Body of pancreas (tissue), 4 donors: ENCODE data around the gene CETN1.

Experiments used
- POLR2A ChIP-seq, 3 donors: fragments of 450-650 bp; IDR thresholded peaks; one replicate each; pipeline ENCODE4 v1.6.1; 2016; ENCODE audit warnings: antibody characterized with exemption in 3 of 3, mild to moderate bottlenecking in 2 of 3
- TF ChIP-seq, protein P1 (sequence below), 7 experiments: fragments of 450-650 bp in 4 of 7; fragments of 200-600 bp in 3 of 7; sonication (generic) in 3 of 7; IDR thresholded peaks; one replicate each; pipeline ENCODE4 v1.5.1; 2016 to 2019; ENCODE audit warnings: antibody characterized with exemption in 7 of 7

GRCh38 chr18:574149-574860, 5.9 kb upstream of the CETN1 start:
- TF ChIP-seq, protein P1, sequence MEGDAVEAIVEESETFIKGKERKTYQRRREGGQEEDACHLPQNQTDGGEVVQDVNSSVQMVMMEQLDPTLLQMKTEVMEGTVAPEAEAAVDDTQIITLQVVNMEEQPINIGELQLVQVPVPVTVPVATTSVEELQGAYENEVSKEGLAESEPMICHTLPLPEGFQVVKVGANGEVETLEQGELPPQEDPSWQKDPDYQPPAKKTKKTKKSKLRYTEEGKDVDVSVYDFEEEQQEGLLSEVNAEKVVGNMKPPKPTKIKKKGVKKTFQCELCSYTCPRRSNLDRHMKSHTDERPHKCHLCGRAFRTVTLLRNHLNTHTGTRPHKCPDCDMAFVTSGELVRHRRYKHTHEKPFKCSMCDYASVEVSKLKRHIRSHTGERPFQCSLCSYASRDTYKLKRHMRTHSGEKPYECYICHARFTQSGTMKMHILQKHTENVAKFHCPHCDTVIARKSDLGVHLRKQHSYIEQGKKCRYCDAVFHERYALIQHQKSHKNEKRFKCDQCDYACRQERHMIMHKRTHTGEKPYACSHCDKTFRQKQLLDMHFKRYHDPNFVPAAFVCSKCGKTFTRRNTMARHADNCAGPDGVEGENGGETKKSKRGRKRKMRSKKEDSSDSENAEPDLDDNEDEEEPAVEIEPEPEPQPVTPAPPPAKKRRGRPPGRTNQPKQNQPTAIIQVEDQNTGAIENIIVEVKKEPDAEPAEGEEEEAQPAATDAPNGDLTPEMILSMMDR (IDR thresholded peaks at IDR 0.05): no peak
- TF ChIP-seq POLR2A (IDR thresholded peaks at IDR 0.05): no peak
